SJCRH30 (cell line): ENCODE results near the gene HRH4. TPM values are rescaled to one million over a fixed set of nuclear protein-coding genes. Genes with fewer than 3 reads are reported as not detected.

ENCODE experiments used
- DNase-seq, 2 experiments: peaks; one replicate each; pipeline ENCODE4 v3.0.0-alpha.2; 2015 to 2020
- H3K27ac ChIP-seq: fragments of 250-450 bp; sonication (Bioruptor Pico); 2 replicates; pipeline ENCODE4 v1.5.1; 2020; ENCODE audit warnings: mild to moderate bottlenecking, moderate library complexity
- H3K27me3 ChIP-seq: fragments of 250-450 bp; sonication (Bioruptor Pico); 2 replicates; pipeline ENCODE4 v1.5.1; 2020; ENCODE audit warnings: mild to moderate bottlenecking, moderate library complexity
- H3K36me3 ChIP-seq: fragments of 250-450 bp; sonication (Bioruptor Pico); 2 replicates; pipeline ENCODE4 v1.5.1; 2020; ENCODE audit warnings: mild to moderate bottlenecking, moderate library complexity
- H3K4me1 ChIP-seq: fragments of 250-450 bp; sonication (Bioruptor Pico); 2 replicates; pipeline ENCODE4 v1.5.1; 2020; ENCODE audit warnings: mild to moderate bottlenecking, moderate library complexity
- H3K4me3 ChIP-seq: fragments of 250-450 bp; sonication (Bioruptor Pico); 2 replicates; pipeline ENCODE4 v1.5.1; 2020; ENCODE audit warnings: mild to moderate bottlenecking, moderate library complexity
- H3K9me3 ChIP-seq: fragments of 250-450 bp; sonication (Bioruptor Pico); replicated peaks from 2 replicates; pipeline ENCODE4 v1.5.1; 2020; ENCODE audit warnings: mild to moderate bottlenecking, moderate library complexity
- total RNA-seq: library from RNA; depleted of rRNA; stranded (reverse); fragments of >200 nt; shearing (Covaris generic); gene quantifications from 2 replicates; pipeline ENCODE4 v1.2.3, GENCODE V29; 2014; rRNA removed

Gene HRH4
- total RNA-seq: not detected in 2 replicates

- DNase-seq: no peak
- H3K27ac ChIP-seq: no peak within 1 kb of the TSS
- H3K9me3 ChIP-seq: no peaks in the 10 kb centered on the region
- no peak within 1 kb of the TSS for H3K4me3 ChIP-seq
- no peaks in the 10 kb centered on the region for H3K36me3 ChIP-seq
- no peaks in the 10 kb centered on the region; the same call in 1 of the 2 replicates for H3K4me1 ChIP-seq
- no peaks in the 10 kb centered on the region for H3K27me3 ChIP-seq
Observed at GRCh38 chr18:24460388-24460787, at the start of gene HRH4. Gene HRH4 (plus strand): TSS chr18:24460637. CDS start chr18:24460729, 92 bp downstream.

- Histone ChIP-seq H3K27ac (no peak overlapping the region), H3K4me3 (no peak overlapping the region), H3K27me3 (no peaks in the 10 kb centered on the region), H3K36me3 (no peaks in the 10 kb centered on the region), H3K4me1 (no peaks in the 10 kb centered on the region), H3K9me3 (no peaks in the 10 kb centered on the region)
- no peak for DNase-seq
Observed at GRCh38 chr18:24413148-24413547, 47.3 kb upstream of the HRH4 start.

- no peak for DNase-seq
- no peak overlapping the region for H3K27ac ChIP-seq
- no peaks in the 10 kb centered on the region for H3K36me3 ChIP-seq
- H3K27me3 ChIP-seq: no peaks in the 10 kb centered on the region
- H3K4me1 ChIP-seq: no peaks in the 10 kb centered on the region
- H3K9me3 ChIP-seq: no peaks in the 10 kb centered on the region
- no peak overlapping the region for H3K4me3 ChIP-seq
Observed at GRCh38 chr18:24414349-24415003, 46.0 kb upstream of the HRH4 start.

GRCh38 chr18:24417480-24417879 is 43.0 kb upstream of the HRH4 start:
- Histone ChIP-seq H3K36me3 (no peaks in the 10 kb centered on the region), H3K4me1 (no peaks in the 10 kb centered on the region), H3K27me3 (no peaks in the 10 kb centered on the region), H3K9me3 (no peaks in the 10 kb centered on the region), H3K4me3 (no peak overlapping the region), H3K27ac (no peak overlapping the region)
- no peak for DNase-seq

GRCh38 chr18:24420551-24420950 is 39.9 kb upstream of the HRH4 start:
- no peak for DNase-seq
- no peaks in the 10 kb centered on the region for H3K36me3 ChIP-seq
- no peaks in the 10 kb centered on the region for H3K4me1 ChIP-seq
- H3K27ac ChIP-seq: no peak overlapping the region
- no peaks in the 10 kb centered on the region for H3K9me3 ChIP-seq
- H3K27me3 ChIP-seq: no peaks in the 10 kb centered on the region
- H3K4me3 ChIP-seq: no peak overlapping the region

GRCh38 chr18:24421831-24422230 is 38.6 kb upstream of the HRH4 start:
- Histone ChIP-seq H3K27me3 (no peaks in the 10 kb centered on the region), H3K4me3 (no peak overlapping the region), H3K9me3 (no peaks in the 10 kb centered on the region), H3K4me1 (no peaks in the 10 kb centered on the region), H3K36me3 (no peaks in the 10 kb centered on the region), H3K27ac (no peak overlapping the region)
- no peak for DNase-seq

GRCh38 chr18:24426073-24426397 is 34.4 kb upstream of the HRH4 start:
- Histone ChIP-seq H3K27me3 (no peaks in the 10 kb centered on the region), H3K36me3 (peaks cover 3% of the 10 kb centered on the region; the same call in 1 of the 2 replicates), H3K27ac (peak overlapping the region; percentile 88), H3K4me3 (peak overlapping the region; percentile 75), H3K4me1 (no peaks in the 10 kb centered on the region), H3K9me3 (no peaks in the 10 kb centered on the region)
- DNase-seq: no peak

- H3K9me3 ChIP-seq: no peaks in the 10 kb centered on the region
- peak; percentile 84 to 88 for DNase-seq
- no peaks in the 10 kb centered on the region for H3K4me1 ChIP-seq
- H3K27ac ChIP-seq: peak within 1 kb of the TSS; percentile 88
- H3K36me3 ChIP-seq: peaks cover 3% of the 10 kb centered on the region; the same call in 1 of the 2 replicates
- H3K27me3 ChIP-seq: no peaks in the 10 kb centered on the region
- peak within 1 kb of the TSS; percentile 75 for H3K4me3 ChIP-seq
Observed at GRCh38 chr18:24426398-24427294, 33.8 kb upstream of the HRH4 start, which contains the start of gene IMPACT. Gene IMPACT (plus strand): TSS chr18:24426670. CDS start chr18:24426757, 87 bp downstream.

GRCh38 chr18:24427484-24427883 is 33.0 kb upstream of the HRH4 start:
- H3K27me3 ChIP-seq: no peaks in the 10 kb centered on the region
- no peaks in the 10 kb centered on the region for H3K9me3 ChIP-seq
- H3K4me3 ChIP-seq: peak overlapping the region; percentile 75
- no peaks in the 10 kb centered on the region for H3K4me1 ChIP-seq
- peak in 1 of 2 experiments; percentile 6 for DNase-seq
- H3K36me3 ChIP-seq: peaks cover 3% of the 10 kb centered on the region; the same call in 1 of the 2 replicates
- H3K27ac ChIP-seq: peak overlapping the region; percentile 88

- H3K4me3 ChIP-seq: no peak overlapping the region
- no peaks in the 10 kb centered on the region for H3K9me3 ChIP-seq
- H3K27me3 ChIP-seq: no peaks in the 10 kb centered on the region
- H3K4me1 ChIP-seq: no peaks in the 10 kb centered on the region
- peaks cover 6% of the 10 kb centered on the region; the same call in 1 of the 2 replicates for H3K36me3 ChIP-seq
- no peak overlapping the region for H3K27ac ChIP-seq
- no peak for DNase-seq
Observed at GRCh38 chr18:24428709-24429108, 31.7 kb upstream of the HRH4 start.

- Histone ChIP-seq H3K27me3 (no peaks in the 10 kb centered on the region), H3K36me3 (peaks cover 6% of the 10 kb centered on the region; the same call in 1 of the 2 replicates), H3K4me1 (no peaks in the 10 kb centered on the region), H3K4me3 (no peak overlapping the region), H3K27ac (no peak overlapping the region), H3K9me3 (no peaks in the 10 kb centered on the region)
- no peak for DNase-seq
Observed at GRCh38 chr18:24429188-24429587, 31.2 kb upstream of the HRH4 start.

- H3K4me3 ChIP-seq: no peak overlapping the region
- H3K36me3 ChIP-seq: peaks cover 10% of the 10 kb centered on the region
- no peaks in the 10 kb centered on the region for H3K9me3 ChIP-seq
- H3K27me3 ChIP-seq: no peaks in the 10 kb centered on the region
- DNase-seq: no peak
- no peak overlapping the region for H3K27ac ChIP-seq
- H3K4me1 ChIP-seq: no peaks in the 10 kb centered on the region
Observed at GRCh38 chr18:24432618-24433017, 27.8 kb upstream of the HRH4 start.

- Histone ChIP-seq H3K4me1 (no peaks in the 10 kb centered on the region), H3K36me3 (peaks cover 19% of the 10 kb centered on the region), H3K9me3 (no peaks in the 10 kb centered on the region), H3K27me3 (no peaks in the 10 kb centered on the region), H3K27ac (no peak overlapping the region), H3K4me3 (no peak overlapping the region)
- no peak for DNase-seq
Observed at GRCh38 chr18:24436939-24437338, 23.5 kb upstream of the HRH4 start.

- Histone ChIP-seq H3K9me3 (no peaks in the 10 kb centered on the region), H3K36me3 (peaks cover 6% of the 10 kb centered on the region), H3K27me3 (no peaks in the 10 kb centered on the region), H3K4me3 (no peak overlapping the region), H3K4me1 (no peaks in the 10 kb centered on the region), H3K27ac (no peak overlapping the region)
- DNase-seq: no peak
Observed at GRCh38 chr18:24443870-24444269, 16.6 kb upstream of the HRH4 start.

- Histone ChIP-seq H3K4me1 (no peaks in the 10 kb centered on the region), H3K27ac (no peak overlapping the region), H3K36me3 (peaks cover 6% of the 10 kb centered on the region), H3K4me3 (no peak overlapping the region), H3K27me3 (no peaks in the 10 kb centered on the region), H3K9me3 (no peaks in the 10 kb centered on the region)
- no peak for DNase-seq
Observed at GRCh38 chr18:24446453-24446852, 14.0 kb upstream of the HRH4 start.
